ENCODE results near the gene PLD3. TPM values are rescaled to one million over a fixed set of nuclear protein-coding genes. Genes with fewer than 3 reads are reported as not detected.

The PLD3 gene
- total RNA-seq, 2 experiments from 2014 or later = 109 to 114 TPM

DNA sequence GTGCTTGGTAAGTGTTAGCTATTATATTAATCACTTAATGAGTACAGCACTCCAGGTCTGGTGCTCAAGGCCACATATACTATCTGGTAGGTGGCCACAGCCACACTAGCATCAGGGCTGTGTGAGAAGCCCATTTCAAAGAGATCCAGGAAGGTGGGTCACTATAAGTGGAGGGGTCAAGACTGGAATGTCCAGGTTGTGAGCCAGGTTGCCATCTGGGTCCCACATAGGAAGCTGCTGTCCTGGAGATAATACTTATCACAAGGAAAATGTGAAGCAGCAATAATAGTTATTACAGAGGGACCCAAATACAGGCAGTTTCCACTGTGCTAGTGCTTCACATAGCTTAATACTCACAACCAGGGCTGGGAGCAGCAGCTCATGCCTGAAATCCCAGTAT, 13.4 kb upstream of the PLD3 start:
- no TSS peak for BruUV-seq (replicated peaks)
- no peak overlapping the region for H3K4me3 ChIP-seq (ENCODE audit: low read depth, low read length, poor library complexity, severe bottlenecking)
- H4K20me1 ChIP-seq (ENCODE audit: insufficient read depth, low read length) = no peaks in the 10 kb centered on the region
- H3K27ac ChIP-seq (ENCODE audit: low read depth, low read length, poor library complexity, severe bottlenecking) = no peak overlapping the region
- H2AFZ ChIP-seq (ENCODE audit: low read length) = no peak overlapping the region
- H3K9me2 ChIP-seq (ENCODE audit: insufficient read depth, low read length) = no peaks in the 10 kb centered on the region
- CTCF ChIA-PET (ENCODE audit: unreplicated experiment) = no interaction called here
- H3K79me2 ChIP-seq (ENCODE audit: insufficient read depth, low read depth, low read length) = 0 out of 2 replicates have a peak, but pooled peaks cover 4% of the 10 kb centered on the region
- H3K9me3 ChIP-seq (ENCODE audit: low read length) = no peaks in the 10 kb centered on the region
- TF ChIP-seq, protein P1, sequence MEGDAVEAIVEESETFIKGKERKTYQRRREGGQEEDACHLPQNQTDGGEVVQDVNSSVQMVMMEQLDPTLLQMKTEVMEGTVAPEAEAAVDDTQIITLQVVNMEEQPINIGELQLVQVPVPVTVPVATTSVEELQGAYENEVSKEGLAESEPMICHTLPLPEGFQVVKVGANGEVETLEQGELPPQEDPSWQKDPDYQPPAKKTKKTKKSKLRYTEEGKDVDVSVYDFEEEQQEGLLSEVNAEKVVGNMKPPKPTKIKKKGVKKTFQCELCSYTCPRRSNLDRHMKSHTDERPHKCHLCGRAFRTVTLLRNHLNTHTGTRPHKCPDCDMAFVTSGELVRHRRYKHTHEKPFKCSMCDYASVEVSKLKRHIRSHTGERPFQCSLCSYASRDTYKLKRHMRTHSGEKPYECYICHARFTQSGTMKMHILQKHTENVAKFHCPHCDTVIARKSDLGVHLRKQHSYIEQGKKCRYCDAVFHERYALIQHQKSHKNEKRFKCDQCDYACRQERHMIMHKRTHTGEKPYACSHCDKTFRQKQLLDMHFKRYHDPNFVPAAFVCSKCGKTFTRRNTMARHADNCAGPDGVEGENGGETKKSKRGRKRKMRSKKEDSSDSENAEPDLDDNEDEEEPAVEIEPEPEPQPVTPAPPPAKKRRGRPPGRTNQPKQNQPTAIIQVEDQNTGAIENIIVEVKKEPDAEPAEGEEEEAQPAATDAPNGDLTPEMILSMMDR (conservative IDR thresholded peaks at IDR 0.05; ENCODE audit: low read length) = no peak
- TF ChIP-seq EZH2phosphoT487 (IDR thresholded peaks at IDR 0.05; ENCODE audit: borderline replicate concordance, low read depth, low read length) = no peak
- intact Hi-C loops (cut with micrococcal nuclease; ENCODE audit: unreplicated experiment) = no loop called here
- no peak for DNase-seq (ENCODE audit: low spot score)
- no peak overlapping the region for H3K4me2 ChIP-seq (ENCODE audit: low read length)
- peaks cover 63% of the 10 kb centered on the region for H3K36me3 ChIP-seq (ENCODE audit: insufficient read depth, low read length)
- POLR2A ChIA-PET = interaction anchor here (0.6 kb wide), 1 partner anchor 8 kb away, joined by 6 read pairs; no protein-coding TSS in a partner anchor
- H3K4me1 ChIP-seq (ENCODE audit: insufficient read depth, low read length, poor library complexity, severe bottlenecking) = no peaks in the 10 kb centered on the region

DNA sequence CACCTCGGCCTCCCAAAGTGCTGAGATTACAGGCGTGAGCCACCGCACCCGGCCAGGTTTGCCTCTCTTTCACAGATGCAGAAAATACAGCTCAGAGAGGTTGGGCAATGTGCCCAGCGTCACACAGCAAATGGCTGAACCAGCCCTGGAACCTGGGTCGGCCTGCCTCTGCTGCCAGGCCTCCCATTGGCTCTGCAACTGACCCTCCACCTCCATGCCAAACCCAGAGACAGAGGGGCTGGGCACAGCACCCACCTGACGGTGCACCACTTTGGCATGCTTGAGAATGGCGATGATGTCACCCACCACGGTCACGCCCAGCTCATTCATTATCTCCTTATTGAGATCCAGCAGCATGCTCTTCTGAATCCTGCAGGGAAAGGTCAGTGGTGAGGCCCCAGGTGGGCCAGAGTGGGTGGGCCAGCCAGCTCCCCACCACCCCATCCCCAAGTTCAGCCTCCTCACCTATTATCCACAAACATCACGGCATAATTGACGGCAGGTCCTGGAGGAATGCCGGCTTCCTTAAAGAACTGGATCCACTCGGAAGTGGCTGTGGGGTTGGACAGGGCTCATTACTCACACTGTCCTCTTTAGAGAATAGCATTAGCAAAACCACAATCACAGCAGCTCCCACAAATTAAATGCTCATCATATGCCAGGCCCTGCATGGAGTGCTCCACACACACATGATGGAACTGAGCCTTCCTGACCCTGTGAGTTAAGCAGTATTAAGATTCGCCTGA, 12.5 kb upstream of the PLD3 start:
- CTCF ChIA-PET (ENCODE audit: unreplicated experiment) = no interaction called here
- no peaks in the 10 kb centered on the region for H3K4me1 ChIP-seq (ENCODE audit: insufficient read depth, low read length, poor library complexity, severe bottlenecking)
- H3K9me3 ChIP-seq (ENCODE audit: low read length) = no peaks in the 10 kb centered on the region
- intact Hi-C loops (cut with micrococcal nuclease; ENCODE audit: unreplicated experiment) = no loop called here
- POLR2A ChIA-PET = interaction anchor here (0.6 kb wide), 1 partner anchor 9 kb away, joined by 6 read pairs; no protein-coding TSS in a partner anchor
- H3K36me3 ChIP-seq (ENCODE audit: insufficient read depth, low read length) = peaks cover 58% of the 10 kb centered on the region
- H3K27ac ChIP-seq (ENCODE audit: low read depth, low read length, poor library complexity, severe bottlenecking) = no peak overlapping the region
- H3K9me2 ChIP-seq (ENCODE audit: insufficient read depth, low read length) = no peaks in the 10 kb centered on the region
- 0 out of 2 replicates have a peak, but pooled peaks cover 4% of the 10 kb centered on the region for H3K79me2 ChIP-seq (ENCODE audit: insufficient read depth, low read depth, low read length)
- no peaks in the 10 kb centered on the region for H4K20me1 ChIP-seq (ENCODE audit: insufficient read depth, low read length)
- H3K4me2 ChIP-seq (ENCODE audit: low read length) = no peak overlapping the region
- no peak overlapping the region for H2AFZ ChIP-seq (ENCODE audit: low read length)
- no TSS peak for BruUV-seq (replicated peaks)
- TF ChIP-seq, protein P1 (conservative IDR thresholded peaks at IDR 0.05; ENCODE audit: low read length) = no peak
- no peak for TF ChIP-seq EZH2phosphoT487 (IDR thresholded peaks at IDR 0.05; ENCODE audit: borderline replicate concordance, low read depth, low read length)
- no peak for DNase-seq (ENCODE audit: low spot score)
- no peak overlapping the region for H3K4me3 ChIP-seq (ENCODE audit: low read depth, low read length, poor library complexity, severe bottlenecking)

DNA sequence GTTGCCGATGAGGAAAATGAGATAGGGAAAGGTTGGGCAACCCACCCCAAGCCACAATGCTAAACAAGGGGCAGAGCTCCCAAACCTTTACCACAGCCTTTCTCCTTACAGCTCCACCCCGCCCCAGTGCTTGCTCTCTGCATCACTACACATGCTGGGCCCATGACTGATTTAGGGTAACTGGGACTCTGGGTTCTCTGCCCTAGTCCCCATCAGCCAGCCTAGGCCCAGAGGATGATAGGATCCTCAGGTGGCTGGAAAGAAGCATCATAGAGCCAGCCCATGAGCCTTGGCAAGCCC, 11.9 kb upstream of the PLD3 start:
- ChIA-PET CTCF (ENCODE audit: unreplicated experiment) (no interaction called here), POLR2A (no interaction called here)
- TF ChIP-seq EZH2phosphoT487 (IDR thresholded peaks at IDR 0.05; ENCODE audit: borderline replicate concordance, low read depth, low read length) = no peak
- TF ChIP-seq, protein P1 (conservative IDR thresholded peaks at IDR 0.05; ENCODE audit: low read length) = no peak
- no peak overlapping the region for H3K4me2 ChIP-seq (ENCODE audit: low read length)
- no peak overlapping the region for H3K27ac ChIP-seq (ENCODE audit: low read depth, low read length, poor library complexity, severe bottlenecking)
- BruUV-seq (replicated peaks) = no TSS peak
- H4K20me1 ChIP-seq (ENCODE audit: insufficient read depth, low read length) = no peaks in the 10 kb centered on the region
- H3K4me3 ChIP-seq (ENCODE audit: low read depth, low read length, poor library complexity, severe bottlenecking) = no peak overlapping the region
- H3K79me2 ChIP-seq (ENCODE audit: insufficient read depth, low read depth, low read length) = 0 out of 2 replicates have a peak, but pooled peaks cover 4% of the 10 kb centered on the region
- H3K9me2 ChIP-seq (ENCODE audit: insufficient read depth, low read length) = no peaks in the 10 kb centered on the region
- no peaks in the 10 kb centered on the region for H3K9me3 ChIP-seq (ENCODE audit: low read length)
- peaks cover 55% of the 10 kb centered on the region for H3K36me3 ChIP-seq (ENCODE audit: insufficient read depth, low read length)
- H2AFZ ChIP-seq (ENCODE audit: low read length) = no peak overlapping the region
- no peaks in the 10 kb centered on the region for H3K4me1 ChIP-seq (ENCODE audit: insufficient read depth, low read length, poor library complexity, severe bottlenecking)
- DNase-seq (ENCODE audit: low spot score) = no peak
- intact Hi-C loops (cut with micrococcal nuclease; ENCODE audit: unreplicated experiment) = no loop called here
